Stimulated activated CD4-positive, alpha-beta T cell treated with anti-CD3 and anti-CD28 coated beads, TNF-alpha, amount 100 ng/mL, for 48 hours (primary cell): ENCODE measurements around the gene CRHR1.

ENCODE experiments used
- DNase-seq, 3 donors: peaks; one replicate each; pipeline ENCODE4 v3.0.0-alpha.2; 2020; ENCODE audit warnings: low read depth in 3 of 3

CRHR1 gene

DNA sequence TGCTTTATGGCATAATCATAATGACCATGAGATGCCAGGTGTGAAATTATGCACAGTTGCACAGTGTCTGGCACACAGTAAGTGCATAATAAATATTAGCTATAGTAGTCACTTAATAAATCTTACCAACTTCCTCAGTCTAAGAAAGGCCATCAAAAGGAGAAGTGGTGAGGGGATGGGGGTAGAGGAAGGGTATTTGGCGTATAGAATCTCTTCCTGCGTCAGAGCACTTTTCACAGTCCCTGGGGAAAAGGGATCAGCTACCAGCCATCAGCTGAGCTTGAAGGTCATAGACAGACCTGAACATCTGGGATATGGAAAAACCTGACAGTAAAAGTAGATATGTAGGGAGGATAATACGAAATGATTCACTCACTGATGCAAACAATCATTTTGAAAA lies 5.8 kb downstream of the CRHR1 start:
- no peak for DNase-seq

DNA sequence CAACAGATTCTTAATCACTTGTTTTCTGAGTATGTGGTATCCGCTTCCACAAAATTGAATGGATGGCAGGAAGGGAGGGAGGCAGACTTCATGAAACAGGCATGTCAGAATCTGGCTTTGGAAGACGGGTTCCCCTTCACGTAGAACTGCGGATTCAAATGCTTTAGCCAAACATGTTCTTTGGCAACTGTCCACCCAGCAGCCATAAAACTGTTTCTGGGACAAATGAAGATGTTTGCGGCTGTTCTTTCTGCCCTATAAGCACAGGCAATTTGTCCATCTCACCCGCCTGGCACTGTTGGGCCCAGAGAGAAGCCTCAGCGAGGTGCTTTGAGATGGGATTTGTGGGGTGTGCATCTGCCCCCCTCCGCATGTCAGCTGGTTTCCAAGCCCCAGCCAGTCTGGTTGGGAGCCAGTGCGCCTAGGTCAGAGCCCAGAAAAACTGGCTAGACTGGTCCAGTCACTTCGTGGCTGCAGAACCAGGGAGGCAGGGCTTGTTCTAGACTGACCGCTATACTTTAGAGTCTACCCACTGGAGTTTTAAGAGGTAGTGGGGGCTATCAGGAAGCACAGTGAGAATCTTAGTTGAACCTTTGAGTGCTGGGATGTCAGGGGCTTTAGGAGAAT lies 6.3 kb downstream of the CRHR1 start:
- DNase-seq, result no peak

DNA sequence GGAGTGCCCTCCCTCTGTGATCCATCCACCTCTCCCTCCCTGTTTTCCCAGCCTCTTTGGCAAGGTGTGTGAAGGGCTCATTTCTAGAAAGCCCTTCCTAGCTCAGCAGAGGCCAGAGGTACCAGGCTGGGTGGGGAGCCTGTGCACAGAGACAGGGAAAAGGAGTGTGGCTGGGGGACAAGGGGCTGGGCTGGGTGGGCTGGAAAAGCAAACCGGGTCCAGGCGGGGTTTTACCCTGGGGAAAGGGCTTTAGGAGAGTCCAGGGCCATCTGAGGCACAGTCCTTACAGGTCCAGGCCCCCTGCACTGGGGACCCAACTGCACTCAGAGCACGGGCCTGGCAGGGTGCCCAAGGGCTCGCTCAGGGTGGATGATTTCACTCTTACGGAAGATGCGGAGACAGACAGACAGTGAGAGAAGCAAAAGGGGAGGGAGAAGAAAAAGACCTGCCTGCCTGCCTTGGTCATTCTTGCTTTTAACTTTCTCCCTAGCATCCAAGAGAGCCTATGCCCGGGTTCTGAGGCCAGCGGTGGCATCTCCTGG lies 7.0 kb downstream of the CRHR1 start:
- DNase-seq, result no peak

DNA sequence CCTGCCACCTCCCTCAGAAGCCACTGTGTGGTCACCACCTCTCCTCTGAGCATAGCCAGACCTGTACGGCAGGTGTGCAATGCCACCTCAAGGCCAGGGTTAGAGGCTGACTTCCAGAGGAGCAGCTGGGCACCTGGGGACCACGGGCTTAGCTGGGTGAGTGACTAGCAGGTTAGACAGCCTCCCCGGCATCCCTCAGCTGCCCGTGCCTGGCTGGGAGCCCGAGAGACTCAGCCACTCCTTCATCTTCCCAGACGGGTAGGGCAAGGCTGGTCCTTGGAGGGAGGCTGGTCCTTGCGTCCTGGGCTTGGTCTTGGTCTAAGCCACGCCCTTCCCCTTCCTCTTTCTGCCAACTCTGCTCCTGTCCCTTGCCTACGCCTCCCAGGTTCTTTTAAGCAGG lies 7.8 kb downstream of the CRHR1 start:
- DNase-seq, result no peak

DNA sequence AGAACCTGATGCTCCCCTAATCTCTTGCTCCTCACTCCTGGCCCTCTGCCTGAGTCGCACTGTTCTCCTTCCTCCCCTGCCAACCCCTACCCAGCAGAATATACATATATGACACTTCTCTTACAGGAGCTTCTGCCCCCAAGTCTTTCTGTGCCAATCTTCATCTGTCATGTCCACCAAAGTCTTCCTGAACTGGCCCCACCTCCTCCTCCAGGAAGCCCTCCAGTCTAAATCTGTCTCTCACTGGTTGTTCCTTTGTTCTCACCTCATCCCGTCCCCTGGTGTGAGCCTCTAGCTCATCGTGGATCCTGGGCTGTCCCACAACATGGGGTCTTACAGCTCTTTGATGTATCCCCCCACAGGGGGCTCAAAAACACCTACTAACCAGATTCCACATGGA lies 8.3 kb downstream of the CRHR1 start:
- DNase-seq, result no peak

DNA sequence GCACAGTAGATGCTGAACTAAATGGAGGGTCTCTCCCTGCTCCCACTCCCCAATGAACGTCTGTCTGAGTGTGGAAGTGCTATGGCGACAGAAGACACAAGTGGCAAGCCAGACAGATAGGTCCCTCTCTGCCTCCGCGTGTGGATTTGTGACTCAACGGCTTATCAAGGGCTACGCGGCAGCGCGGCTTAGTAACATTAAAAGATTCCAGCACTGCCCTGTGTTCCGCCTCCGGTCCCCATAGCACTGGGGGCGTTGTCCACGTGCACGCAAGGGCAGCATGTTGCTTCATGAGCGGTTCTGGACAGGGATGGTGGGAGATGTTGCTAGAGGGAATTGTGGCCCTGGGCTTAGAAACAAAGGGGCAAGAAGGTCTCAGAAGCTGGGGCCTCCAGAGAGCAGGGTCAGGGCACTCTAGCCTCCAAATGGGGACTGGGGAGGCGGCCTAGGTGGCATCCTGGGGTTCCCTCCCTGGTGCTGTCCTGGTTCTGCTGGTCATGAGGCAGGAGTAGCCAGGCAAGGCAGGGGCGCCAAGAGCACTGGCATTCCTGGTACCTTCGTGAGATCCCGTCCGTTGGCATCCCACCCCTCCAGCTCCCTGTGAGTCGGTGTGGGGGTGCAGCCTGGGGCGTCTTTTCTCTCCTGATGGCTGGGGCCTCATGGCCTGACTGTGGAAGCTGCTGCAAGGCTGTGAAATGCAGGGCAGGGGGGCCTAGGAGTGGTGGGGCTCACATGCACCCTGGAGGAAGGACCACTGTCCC lies 9.1 kb downstream of the CRHR1 start:
- DNase-seq, result no peak

DNA sequence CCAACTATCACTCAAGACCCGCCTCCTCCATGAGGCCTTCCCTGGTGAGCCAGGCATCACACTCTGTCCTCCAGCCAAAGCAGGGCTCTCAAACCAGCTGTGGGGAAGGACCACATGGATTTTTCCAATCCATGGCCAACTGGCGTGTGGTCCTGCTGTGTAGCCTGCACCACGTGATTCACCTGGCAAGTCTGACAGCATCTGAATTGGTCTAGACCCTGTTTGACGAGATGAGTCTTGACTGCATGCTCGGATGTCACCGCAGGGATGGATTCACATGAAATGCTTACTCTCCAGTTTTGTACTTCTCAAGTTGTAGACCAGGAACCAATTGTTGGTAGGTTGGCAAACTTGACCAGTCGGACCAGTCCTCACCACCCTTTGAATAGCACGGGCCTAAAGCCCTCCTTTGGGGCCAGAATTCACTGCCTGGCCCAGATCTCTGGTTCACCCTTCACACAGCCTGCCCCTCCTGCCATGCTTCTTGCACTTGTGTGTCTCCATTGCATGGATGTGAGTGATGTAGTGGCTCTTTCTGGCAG lies 9.9 kb downstream of the CRHR1 start:
- no peak for DNase-seq

DNA sequence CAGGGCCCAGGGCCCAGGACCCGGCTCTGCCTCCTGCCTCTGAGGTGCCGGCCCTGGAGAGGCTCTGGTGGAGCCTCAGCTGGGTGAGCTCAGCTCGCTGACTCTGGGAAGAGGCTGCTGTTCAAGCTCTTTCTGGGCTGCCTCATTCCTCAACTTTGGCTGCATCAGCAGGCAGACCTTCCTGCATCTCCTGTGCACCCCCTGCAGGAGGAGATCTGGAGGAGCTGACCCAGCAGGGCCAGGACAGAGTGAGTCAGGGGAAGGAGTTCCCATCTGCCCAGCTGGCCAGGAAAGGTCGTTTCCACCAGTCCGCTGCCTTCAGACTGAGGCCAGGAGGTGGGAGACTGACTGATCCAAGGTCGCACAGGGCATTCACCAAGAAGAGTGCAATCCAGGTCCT lies 10.7 kb downstream of the CRHR1 start:
- no peak for DNase-seq

DNA sequence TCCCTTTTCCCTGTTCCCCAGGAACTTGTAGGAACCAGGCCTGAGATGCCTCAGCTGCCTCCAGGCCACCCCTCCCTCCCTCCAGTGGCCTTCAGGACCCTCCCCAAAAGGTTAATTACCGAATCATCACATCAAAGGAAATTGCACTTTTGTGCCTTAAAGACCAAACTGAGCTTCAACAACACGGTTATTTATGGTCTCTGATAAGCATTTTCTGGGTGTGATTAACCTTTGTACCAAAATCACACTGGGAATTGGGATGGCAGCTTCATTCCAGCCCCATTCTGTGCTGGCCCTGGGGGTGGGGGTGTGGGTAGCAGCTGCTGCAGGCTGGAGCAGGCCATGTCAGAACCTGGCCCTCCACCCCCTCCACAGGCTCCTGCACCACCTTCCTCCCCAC lies 16.7 kb downstream of the CRHR1 start:
- DNase-seq, result no peak

DNA sequence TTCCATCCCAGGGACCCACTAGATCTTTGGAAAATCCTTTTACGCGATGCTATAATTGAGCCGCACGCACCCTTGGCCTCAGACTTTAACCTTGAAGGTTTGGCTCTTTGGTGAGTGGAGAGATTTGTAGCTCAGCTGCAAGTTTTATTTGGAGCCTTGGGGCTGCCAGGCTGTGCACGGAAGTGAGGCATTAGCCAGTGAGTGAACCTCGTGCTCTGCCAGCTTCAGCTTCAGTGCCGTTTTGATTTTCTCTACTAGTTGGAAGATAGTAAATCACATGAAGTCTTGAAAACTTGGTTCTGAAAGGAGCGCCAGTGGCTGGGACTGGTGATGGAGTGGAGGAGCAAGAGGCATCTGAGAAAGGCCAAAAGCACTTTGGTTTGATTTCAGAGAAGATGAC lies 17.3 kb downstream of the CRHR1 start:
- DNase-seq, result no peak

DNA sequence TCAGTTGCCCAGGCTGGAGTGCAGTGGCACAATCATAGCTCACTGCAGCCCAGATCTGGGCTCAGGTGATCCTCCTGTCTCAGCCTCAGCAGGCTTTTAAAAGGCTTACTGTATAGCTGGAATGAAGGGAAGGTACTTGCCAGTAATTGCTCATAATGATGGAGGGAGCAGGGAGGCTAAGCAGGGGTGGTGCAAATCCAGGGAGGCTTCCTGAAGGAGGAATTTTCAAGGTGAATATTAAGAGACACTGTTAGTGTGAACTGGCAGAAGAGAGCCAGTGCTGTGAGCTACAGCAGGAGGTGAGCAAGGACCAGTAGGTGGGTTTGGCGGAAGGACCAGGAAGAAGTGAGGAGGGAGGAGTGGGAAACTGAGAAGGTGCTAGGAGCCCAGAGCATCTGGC lies 24.7 kb downstream of the CRHR1 start:
- DNase-seq, result no peak

DNA sequence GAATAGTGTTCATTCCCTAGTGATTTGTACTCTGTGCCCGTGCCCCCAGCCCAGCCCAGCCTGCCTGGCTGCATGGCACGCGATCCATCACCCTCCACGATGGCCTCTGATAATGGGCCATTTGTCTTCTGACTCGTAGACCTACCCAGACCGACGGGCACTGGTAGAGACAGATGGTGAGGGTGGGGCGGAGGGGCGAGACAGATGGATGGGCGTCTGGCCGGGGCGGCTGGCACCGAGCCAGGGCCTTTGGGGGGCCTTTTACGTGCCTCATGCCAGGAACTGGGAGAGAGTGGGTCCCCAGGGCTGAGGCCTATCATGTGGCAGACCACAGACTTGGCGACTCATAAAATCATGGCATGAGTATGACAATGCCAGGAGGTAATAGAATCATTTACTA lies 25.4 kb downstream of the CRHR1 start:
- DNase-seq, result no peak

DNA sequence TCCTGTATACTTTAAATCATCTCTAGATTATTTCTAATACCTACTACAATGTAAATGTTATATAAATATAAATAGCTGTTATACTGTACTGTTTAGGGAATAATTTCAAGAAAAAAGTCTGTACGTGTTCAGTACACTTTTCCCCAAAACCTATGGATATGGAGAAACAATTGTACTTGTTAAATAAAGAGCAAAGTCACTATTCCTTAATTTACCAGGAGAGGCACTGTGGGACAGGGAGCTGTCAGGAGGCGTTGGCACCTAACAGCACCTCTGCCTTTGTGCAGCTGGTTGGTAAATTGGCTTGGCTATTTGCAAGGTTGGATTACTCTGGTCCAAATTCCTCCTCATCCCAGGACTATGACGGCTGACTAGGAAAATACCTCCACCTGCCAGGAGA lies 28.0 kb downstream of the CRHR1 start:
- DNase-seq, result no peak

DNA sequence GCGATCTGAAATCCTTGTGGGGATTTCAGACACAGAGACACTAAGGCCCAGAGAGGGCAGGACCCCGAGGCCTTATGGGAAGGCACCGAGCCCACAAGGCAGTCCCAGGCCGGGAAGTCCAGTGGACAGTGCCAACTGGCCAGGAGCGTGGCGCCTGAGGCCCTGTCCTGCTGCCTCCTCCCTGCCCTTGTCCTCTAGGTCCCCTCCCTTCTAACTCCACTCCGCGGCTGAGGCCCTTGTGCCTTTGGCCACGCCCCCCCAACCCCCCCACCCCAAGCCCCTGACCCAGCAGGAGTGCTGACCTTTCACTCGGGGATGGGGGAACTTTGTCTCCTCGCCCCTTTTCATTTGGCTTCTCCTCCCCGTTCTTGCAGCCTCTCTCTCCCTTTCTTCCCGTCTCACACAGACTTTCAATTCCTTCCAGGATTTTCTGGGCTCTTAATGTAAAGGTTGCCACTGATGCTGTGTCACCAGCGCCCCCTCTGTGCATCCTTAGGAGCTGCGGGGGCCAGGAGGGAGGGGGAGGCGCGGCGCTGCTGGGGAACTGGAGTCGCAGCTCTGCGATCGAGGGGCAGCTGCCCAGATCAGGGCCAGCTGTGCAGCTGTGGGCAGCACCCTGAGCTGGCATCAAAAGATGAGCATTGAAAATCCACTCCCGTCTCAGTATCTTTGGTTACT lies 29.1 kb downstream of the CRHR1 start:
- no peak for DNase-seq

DNA sequence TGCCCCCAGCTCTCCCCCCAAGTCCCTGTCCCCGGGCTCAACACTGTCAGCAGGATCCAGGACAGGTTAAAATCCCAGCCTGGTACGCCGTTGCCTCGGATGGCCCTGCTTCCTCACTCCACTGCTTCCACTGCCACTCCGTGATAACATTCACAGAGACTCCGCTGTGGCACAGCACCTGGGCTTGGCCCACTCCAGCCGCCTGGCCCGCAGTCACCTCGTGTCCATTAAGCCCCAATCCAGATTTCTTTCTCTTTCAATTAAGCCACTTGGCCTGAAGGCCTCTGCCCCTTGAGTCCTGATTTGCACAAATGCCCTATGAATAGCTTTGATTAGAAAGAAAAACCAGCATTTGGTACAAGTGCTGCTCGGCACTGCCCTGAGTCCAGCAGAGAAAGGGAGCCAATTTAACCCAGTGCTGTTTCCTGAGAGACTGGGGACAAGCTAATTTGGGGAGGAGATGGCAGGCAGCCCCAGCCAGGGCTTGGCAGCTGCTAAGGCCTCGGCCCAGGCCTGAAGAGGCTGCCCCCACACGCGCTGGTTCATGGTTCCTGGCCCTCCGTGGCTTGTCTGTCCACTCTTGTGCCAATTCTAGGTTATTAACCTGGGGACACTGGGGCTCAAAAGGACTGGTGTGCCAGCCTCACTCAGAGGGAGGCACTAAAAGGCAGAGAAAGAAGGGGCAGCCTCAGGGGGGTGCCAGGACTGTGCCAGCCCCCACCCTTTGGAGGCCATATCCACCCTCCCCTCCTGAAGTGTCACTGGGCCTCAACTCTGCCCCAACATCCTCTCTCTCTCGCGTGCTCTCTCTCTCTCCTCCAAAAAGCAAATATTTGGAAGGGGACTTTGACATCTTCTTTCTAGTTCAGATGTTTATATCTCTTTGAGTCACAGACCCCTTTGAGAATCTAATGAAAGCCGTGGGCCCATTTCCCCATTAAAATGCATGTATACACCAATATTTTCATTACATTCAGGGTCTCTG lies 30.8 kb downstream of the CRHR1 start:
- no peak for DNase-seq

DNA sequence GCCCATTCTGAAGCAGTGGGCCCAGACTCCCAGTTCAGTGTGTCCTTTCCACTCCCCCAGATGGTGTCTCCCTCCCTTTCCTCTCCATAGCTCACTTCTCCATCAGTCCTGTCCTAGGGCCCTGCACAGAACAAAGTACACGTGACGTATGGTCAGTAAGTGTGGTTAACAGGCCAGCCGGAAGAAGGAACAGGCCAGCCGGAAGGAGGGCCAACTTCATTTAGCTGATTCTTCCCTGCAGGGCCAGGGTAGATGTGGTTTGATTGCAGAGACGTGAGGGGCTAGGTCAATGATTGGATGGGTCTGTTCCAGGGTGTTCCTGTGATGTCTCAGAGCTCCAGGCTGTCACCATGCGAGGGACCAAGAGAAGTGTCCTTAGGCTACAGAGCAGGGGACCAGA lies 31.6 kb downstream of the CRHR1 start:
- DNase-seq, result no peak

DNA sequence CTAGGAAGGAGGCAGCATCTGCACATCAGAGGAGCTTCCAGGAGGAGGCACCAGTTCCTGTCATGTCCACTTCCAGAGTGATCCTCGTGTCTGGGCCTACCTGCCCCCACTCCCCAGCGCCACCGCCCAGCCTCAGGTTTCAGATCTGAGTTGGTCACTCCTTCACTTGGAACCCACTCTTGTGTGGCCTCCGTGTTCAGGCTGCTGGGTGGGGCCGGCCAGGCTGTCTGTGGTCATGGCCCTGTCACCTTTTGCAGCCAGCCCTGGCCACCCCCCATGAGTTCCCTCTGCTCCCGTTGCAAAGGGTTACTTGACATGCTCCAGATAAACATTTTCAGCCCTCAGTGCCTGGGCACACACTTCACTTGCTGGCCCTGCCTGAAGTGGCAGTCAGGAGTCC lies 33.9 kb downstream of the CRHR1 start:
- no peak for DNase-seq

DNA sequence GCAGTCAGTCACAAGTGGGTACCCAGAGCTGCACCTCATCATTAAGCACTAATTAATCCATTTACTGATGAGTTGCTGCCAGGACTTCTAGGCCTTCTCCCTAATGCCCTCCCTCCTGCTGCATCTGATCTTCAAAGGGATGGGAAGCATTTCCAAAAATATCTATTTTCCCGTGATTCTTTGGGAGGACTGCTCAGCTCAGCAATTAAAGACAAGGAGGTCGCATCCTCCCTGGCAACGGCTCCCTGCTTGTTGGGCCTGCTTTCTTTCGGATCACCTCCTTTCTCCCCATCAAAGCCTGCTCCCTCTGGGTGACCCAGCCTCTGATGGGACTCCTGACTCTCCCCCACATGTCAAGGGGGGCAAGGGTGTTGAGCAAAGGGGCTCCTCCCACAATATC lies 34.6 kb downstream of the CRHR1 start:
- DNase-seq, result no peak

DNA sequence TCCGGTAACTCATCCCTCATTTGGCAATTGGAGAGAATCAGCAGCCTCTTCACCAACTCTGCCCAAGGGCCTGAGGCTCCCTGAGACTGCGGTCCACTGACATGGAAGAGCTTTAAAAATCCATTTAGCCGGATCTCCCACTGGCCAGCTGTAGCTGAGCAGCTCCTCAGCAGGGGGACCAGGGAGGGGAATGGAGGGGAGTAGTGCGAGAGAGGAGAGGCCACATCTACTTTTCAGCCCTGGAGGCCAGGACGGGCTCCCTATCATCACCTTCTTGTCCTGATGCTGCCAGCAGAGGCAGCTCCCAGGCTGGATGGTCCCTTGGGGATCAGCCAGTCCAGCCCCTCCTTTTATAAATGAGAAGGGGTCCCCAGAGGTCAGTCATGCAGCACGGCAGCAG lies 35.5 kb downstream of the CRHR1 start:
- DNase-seq, result no peak

DNA sequence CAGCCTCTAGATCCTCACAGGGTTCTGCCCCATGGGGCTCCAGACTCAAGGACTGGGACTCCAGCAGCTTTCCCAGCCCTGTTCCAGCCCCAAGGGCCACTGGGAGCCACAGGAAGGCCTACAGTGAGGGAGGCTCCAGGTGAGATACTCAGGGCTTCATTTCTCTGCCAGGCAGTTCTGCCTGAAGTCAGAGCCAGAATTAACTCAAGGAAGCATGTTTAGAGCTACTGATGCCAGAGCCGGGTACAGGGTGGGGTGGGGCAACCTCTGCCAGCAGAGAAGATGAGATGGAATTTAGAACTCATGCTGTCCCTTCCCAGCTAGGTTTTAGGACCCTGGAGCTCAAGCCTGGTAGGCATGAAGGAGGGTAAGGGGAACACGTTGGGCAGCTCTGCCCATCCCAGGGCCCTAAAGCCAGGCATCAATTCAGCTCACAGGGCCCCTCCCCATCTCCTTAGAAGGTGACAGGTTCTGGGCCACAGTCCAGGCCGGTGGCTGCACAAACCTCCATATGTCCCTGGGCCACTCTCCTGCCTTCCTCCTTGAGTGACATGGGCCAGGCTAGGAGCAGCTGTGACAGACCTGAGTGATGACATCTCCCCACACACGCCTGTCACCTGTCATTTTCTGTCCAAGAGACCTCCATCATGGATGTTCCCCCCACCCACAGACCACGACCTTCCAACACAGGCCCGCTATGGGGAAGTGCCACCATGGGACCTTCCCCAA lies 36.1 kb downstream of the CRHR1 start:
- no peak for DNase-seq

DNA sequence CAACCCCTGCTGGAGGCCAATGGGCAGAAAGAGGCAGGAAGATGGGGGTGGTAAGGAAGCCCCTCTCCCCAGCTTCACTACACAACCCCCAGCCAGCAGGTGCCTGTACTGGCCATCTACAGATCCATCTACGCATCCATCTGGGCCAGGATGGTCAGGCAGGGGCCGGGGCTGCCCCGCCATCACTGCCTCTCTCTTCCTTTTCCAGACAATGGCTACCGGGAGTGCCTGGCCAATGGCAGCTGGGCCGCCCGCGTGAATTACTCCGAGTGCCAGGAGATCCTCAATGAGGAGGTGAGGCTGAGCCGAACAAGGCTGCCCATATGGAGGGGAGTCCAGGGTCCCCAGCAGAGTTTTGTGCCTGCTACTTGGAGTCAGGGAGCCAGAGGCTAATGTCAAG lies 37.0 kb downstream of the CRHR1 start:
- DNase-seq, result no peak
